IPS-NIHi7 (cell line): ENCODE data around the gene ELP5.
A peak's percentile ranks its signal among the peaks of the same experiment; 100 is the strongest.
"Not testable (repeated sequence)": the region's sequence is repeated elsewhere in the genome, so short reads cannot be mapped to it uniquely, and the experiment has no call there.

Experiments used
- DNase-seq: peaks from one replicate; pipeline ENCODE4 v3.0.0; 2012; ENCODE audit warnings: mixed read lengths; ENCODE audit errors: extremely low spot score

The ELP5 gene

DNA sequence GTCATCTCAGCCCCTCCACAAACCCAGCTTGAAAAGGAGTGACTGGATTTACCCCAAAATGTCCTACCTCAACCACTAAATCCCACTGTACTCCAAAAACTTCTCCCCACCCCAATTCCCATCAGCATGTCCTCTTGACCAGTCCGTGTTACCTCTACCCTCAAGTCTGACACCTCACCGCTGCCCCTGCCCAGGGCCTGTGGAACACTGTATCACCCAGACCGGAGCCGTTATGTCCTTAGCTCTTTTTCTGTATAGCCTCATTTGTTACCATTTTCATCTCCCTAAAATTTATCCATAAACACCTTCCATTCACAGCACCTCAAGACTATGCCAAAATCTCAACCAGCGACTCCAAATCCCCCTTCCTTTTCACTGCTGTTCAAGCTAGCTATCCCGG is 15.2 kb upstream of the ELP5 start:
- no peak for DNase-seq

GRCh38 chr17:7237266-7237760 is 14.7 kb upstream of the ELP5 start:
- DNase-seq, result no peak

DNA sequence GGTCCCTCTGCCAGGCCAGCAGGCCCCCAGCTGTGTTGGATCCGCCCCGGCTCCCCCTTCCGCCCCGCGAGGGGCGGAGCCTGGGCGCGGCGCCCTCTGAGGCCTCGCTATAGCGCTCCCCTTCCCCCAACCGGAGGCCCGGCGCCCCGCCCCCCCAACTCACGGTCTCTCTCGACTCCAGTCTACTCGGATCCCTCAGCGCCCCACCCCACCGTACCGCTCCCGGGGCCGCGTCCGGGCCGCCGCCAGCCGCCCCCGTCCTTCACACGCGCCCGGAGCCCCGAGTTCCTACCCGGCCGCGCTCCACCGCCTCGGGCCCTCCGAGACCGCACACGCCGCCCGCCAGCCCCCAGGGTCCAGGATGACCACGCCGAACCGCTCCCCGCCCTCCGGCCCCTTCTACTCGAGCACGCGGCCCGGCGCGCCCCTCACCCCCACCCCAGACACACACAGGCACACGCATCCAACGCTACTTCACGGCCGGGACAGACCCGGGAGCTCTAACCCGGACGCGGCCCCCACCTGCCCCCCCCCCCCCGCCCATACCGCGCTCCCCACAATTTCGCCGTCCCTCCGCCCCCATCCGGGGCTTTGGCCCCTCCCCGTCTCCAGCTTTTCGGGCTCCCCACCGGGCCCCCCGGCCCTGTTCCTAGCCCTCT is 14.1 kb upstream of the ELP5 start:
- peak; percentile 79 for DNase-seq

DNA sequence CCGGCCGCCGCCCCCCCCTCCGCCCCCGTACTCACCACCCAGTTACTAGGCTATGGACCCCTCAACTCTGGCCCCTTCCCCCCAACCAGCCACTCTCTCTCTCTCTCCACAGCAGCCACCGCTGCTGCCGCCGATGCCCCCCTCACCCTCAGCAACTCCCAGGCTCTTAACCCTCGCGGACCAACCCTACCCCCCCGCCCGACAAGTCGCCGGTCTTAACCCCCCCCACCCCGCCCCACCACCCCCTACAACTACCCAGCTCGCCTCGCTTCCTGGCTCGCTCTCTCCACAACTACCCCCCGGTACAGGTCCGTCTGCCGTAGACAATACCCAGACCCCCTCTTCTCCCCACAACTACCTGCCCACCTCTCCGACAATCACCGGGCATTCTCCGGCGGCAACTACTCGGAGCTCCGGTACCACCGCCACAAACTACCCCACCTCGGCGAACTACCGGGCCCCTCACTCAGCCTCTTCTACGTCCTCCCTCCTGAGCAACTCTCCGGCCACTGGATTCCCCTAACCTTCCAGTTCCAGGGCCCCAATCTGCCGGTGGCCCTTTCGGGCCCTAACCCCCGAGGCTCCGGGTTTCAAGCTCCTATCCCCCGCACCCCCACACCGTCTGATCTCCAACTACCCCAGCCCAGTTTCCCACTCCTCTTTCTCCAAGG is 13.5 kb upstream of the ELP5 start:
- DNase-seq, result peak; percentile 22

DNA sequence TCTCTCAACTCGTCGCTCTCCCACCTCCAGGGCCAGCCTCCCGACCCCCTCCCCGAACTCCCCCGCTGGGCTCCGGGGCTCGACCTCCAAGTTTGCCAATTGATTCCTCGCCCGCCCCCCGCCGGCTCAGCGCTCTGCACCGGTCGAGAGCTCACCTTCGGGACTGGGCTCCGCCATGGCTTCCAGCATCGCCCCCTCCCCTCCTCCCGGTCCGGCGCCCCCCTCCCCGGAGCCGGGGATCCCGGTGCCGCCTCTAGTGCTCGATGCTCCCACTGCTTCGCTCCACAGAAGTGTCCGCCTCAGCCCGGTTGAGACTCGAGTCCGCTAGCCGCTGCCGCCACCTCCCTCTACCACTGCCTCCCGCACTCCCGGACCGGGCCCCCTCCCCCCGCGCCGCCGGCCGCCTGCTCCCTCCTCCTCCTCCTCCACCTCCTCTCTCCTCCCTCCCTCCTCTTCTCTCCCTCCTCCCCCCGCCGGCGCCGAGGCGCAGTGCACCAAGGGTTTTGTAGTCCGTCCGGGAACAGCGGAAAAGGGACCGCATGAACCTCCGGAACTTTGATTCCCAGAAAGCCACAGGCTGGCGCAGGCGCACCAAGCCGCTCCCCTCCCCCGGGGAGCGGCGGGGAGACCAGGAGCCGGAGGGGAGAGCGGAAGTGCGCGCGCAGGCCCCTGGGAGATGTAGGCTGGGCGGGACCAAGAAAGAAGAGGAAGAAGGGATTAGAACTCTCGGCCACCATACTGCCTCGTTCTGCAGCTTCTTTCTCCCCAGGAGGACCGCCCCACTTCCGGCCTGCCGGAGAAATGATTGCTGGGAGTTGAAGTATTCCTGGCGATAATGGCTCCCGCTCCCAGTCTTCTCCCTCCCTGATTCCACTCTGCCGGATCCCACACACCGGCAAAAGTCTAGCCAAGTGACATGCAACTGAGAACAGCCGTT is 12.7 kb upstream of the ELP5 start, which contains the start of gene PHF23:
Gene PHF23 (minus strand): TSS at position 367 of the 937 bp plus-strand sequence. CDS start 178 bp downstream, at position 189.
- peak; percentile 93 for DNase-seq

GRCh38 chr17:7240375-7240774 is 11.6 kb upstream of the ELP5 start:
- DNase-seq, result no peak

- no peak for DNase-seq
Measured at GRCh38 chr17:7241090-7241733, 10.8 kb upstream of the ELP5 start.

GRCh38 chr17:7241783-7242716 is 10.0 kb upstream of the ELP5 start, which contains the start of gene GABARAP:
Gene GABARAP (minus strand): TSS chr17:7242449. CDS start chr17:7242330, 119 bp downstream.
- peak; percentile 65 for DNase-seq

GRCh38 chr17:7242717-7243452 is 9.1 kb upstream of the ELP5 start:
- peak; percentile 86 for DNase-seq

DNA sequence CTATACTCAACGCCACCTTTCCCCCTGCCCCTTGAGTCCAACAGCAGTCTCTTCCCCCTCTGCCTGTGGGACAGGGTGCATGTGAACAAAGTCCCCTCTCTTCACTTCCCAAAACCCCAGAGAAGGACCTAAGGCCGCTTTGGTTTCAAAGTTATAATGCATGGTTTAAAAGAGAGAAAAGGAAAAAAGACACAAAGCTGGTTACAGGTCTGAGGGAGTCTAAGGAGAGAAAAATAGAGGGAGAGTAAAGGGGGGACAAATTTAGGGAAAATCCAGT is 8.6 kb upstream of the ELP5 start:
- no peak for DNase-seq

GRCh38 chr17:7243838-7244237 is 8.2 kb upstream of the ELP5 start:
- DNase-seq, result not testable (repeated sequence)

GRCh38 chr17:7246779-7247178 is 5.2 kb upstream of the ELP5 start:
- DNase-seq, result no peak

DNA sequence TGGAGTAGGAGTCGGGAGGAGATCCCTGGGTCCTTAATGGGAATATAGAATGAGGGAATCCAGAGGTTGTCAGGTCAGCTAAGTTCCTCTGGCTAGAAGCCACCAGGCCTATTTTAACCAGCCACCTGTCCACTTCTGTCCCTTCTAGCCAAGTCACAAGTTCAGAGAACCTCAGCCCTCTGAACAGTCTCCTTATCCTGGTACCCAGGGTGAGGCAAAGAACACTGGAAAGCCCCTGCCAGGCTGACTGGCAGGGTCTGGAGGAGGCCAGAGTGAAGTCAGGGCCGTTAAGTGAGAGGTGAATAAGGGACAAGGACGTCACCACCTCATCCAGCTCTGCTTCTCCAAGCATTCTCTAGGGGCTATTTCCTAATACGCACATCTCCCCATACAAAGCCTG is 3.2 kb upstream of the ELP5 start:
- no peak for DNase-seq

GRCh38 chr17:7249214-7249613 is 2.8 kb upstream of the ELP5 start:
- DNase-seq, result no peak

DNA sequence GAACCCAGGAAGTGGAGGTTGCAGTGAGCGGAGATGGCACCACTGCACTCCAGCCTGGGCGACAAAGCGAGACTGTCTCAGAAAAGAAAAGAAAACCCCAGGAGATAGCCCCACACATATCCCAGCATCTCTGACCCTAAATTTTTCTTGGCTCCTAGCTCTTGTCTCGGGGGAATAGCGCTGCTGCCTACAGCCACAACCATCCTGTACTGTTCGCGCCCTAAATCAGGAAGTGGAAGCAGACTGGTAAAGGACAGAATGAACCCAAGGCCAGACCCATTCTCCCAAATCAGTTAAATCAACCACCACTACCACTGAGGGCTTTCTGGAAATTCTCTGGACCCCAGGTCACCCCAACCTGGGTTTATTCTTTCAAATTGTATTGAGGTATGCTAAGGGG is 2.2 kb upstream of the ELP5 start:
- DNase-seq, result no peak

DNA sequence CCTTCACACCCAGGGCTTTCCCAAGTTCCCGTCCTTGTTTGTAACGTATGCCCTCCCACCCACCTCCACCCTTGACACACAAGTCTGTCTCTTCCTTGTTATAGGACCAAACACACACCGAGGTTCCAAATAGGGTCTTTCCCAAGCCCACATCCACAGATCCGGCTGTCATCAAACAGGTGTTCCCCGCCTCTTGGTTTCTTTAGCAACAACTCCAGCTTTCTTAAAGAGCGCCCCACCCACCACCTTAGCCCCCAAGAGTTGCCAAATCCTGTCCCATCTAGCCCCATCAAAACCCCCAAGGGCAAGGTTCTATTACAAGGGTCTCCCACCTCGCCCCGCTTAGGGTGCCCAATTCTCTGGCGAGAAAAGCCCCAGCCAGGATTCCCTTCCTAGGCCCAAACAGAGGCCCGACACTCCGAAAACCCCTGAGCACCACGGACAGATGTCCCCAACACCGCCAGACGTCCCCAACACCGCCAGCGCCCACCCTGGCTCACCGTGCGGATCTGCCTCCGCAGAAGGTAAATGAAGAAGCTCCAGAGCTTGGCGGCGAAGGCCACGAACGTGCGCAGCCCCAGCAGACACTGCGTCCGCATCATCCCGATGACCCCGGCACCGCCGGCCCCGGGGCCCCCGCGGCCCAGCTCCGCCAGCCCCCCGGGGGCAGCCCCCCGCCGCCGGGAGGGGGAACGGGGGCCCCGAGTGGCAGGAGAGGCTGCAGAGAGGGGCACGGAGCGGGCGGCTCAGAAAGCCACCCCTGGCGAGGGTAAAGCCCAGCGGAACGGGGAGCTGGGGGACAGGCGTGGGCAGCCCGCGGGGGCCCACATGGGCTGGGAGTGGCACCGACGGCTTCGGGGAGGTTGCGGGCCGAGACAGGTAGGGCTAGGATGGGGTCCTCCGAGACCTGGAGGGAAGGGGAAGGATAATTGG is 1.1 kb upstream of the ELP5 start:
- no peak for DNase-seq

GRCh38 chr17:7251661-7252175 is 297 bp upstream of the ELP5 start, which contains the start of gene CTDNEP1:
Gene CTDNEP1 (minus strand): TSS chr17:7251734. CDS start chr17:7251296, 438 bp downstream.
- DNase-seq, result peak; percentile 63

DNA sequence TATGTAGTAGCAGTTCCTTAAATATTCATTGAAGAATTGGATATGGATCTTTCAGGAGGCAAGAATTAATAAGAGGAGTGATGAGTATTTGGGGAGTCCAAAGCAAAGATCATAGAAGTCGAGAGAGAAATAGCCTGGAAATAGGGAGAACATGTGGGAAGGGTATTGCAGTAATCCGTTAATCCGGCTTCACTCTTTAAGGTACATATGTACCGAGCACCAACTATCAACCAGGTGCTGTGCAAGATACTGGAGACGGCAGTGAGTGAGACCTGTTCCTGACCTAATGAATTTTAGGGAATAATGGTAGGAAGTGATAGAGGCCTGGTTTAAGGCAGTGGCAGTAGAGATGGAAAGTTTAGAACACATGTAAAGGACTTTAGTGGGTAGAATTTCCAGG is 1.1 kb downstream of the ELP5 start:
- DNase-seq, result no peak

DNA sequence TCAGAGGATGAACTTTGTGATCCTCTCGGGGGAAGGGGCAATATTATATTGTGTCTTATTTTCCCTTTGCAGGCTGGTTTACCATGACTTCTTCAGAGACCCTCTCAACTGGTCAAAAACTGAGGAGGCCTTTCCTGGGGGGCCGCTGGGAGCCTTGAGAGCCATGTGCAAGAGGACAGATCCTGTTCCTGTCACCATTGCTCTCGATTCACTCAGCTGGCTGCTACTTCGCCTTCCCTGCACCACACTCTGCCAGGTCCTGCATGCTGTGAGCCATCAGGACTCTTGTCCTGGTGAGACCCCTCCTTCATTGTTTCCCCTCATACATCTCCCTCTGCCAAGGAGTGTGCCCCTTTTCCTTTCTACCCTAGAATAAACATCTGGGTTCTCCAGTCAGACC is 2.5 kb downstream of the ELP5 start:
- DNase-seq, result no peak
